Transverse colon (tissue), 4 donors: ENCODE data around the gene RAB34.

Experiments used
- CTCF ChIP-seq, 5 experiments: fragments of 200-600 bp in 3 of 5; fragments of 450-650 bp in 2 of 5; sonication (generic) in 3 of 5; IDR thresholded peaks; 1 replicate in 2 of 5; 2 replicates in 3 of 5; pipeline ENCODE4 v1.5.1; 2016 to 2017; ENCODE audit warnings: antibody characterized with exemption in 5 of 5, inconsistent platforms in 3 of 5, mild to moderate bottlenecking in 2 of 5, moderate library complexity in 1 of 5
- POLR2AphosphoS5 ChIP-seq, 3 donors: sonication (generic); formaldehyde crosslinking; IDR thresholded peaks; one replicate each; pipeline ENCODE4 v1.6.1; 2016; ENCODE audit warnings: antibody characterized with exemption in 3 of 3

DNA sequence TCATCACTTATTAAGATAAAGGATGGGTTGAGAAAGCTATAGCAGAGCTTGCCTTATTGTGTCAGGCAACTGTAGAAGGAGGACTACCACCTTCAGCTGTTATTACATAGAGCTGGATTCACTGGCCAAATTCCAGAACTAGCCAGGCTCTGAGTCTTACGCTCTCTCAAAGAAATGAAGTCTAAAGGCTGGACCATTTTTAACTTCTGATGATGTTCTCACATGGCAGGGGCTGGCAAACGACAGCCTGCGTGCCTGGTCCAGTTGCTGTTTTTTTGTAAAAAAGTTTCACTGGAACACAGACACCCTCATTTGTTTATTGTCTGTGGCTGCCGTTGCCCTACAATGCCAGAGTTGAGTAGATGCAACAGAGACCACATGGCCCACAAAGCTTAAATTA is 47.4 kb upstream of the RAB34 start:
- TF ChIP-seq CTCF (IDR thresholded peaks at IDR 0.05) (no peak), POLR2AphosphoS5 (IDR thresholded peaks at IDR 0.05) (no peak)
